Measurements from ENCODE around the gene LPP.

The LPP gene

GRCh38 chr3:188192034-188192433, 38.1 kb downstream of the LPP start:
- Histone ChIP-seq H3K27ac (ENCODE audit: low read length) (peak overlapping the region; percentile 87), H3K9ac (ENCODE audit: low read depth, low read length) (no peak overlapping the region), H3K4me1 (ENCODE audit: insufficient read depth, low read length) (peaks cover 55% of the 10 kb centered on the region), H3K4me3 (ENCODE audit: low read depth in 1 of 2, low read length in 2 of 2) (no peak overlapping the region), H3K27me3 (ENCODE audit: insufficient read depth, low read length, poor library complexity) (no peaks in the 10 kb centered on the region), H3K4me2 (ENCODE audit: insufficient read depth, low read length) (no peak overlapping the region), H2AFZ (ENCODE audit: low read depth, low read length) (no peak overlapping the region), H3K9me3 (ENCODE audit: insufficient read depth, low read length, severe bottlenecking) (no peaks in the 10 kb centered on the region), H3K36me3 (ENCODE audit: insufficient read depth, low read length) (peaks cover 12% of the 10 kb centered on the region; the same call in 1 of the 2 replicates), H3K79me2 (ENCODE audit: insufficient read depth, low read length) (peaks cover 61% of the 10 kb centered on the region), H4K20me1 (ENCODE audit: insufficient read depth, low read length) (no peaks in the 10 kb centered on the region)
- DNase-seq (no peak), ATAC-seq (ENCODE audit: insufficient read depth, low read depth) (no peak)
- TF ChIP-seq EZH2 (IDR thresholded peaks at IDR 0.05; ENCODE audit: borderline replicate concordance, low read depth, low read length, severe bottlenecking) (no peak), CTCF (IDR thresholded peaks at IDR 0.05; ENCODE audit: borderline replicate concordance, extremely low read depth, low read length, poor library complexity, severe bottlenecking) (no peak)

GRCh38 chr3:188194332-188194731, 40.4 kb downstream of the LPP start:
- DNase-seq = no peak
- Histone ChIP-seq H3K36me3 (ENCODE audit: insufficient read depth, low read length) (peaks cover 15% of the 10 kb centered on the region; the same call in 1 of the 2 replicates), H3K9ac (ENCODE audit: low read depth, low read length) (no peak overlapping the region), H3K4me2 (ENCODE audit: insufficient read depth, low read length) (no peak overlapping the region), H3K27ac (ENCODE audit: low read length) (no peak overlapping the region), H3K4me1 (ENCODE audit: insufficient read depth, low read length) (peaks cover 36% of the 10 kb centered on the region), H3K9me3 (ENCODE audit: insufficient read depth, low read length, severe bottlenecking) (no peaks in the 10 kb centered on the region), H3K27me3 (ENCODE audit: insufficient read depth, low read length, poor library complexity) (no peaks in the 10 kb centered on the region), H2AFZ (ENCODE audit: low read depth, low read length) (no peak overlapping the region), H3K79me2 (ENCODE audit: insufficient read depth, low read length) (peaks cover 72% of the 10 kb centered on the region), H4K20me1 (ENCODE audit: insufficient read depth, low read length) (no peaks in the 10 kb centered on the region), H3K4me3 (ENCODE audit: low read depth in 1 of 2, low read length in 2 of 2) (no peak overlapping the region)
- TF ChIP-seq EZH2 (IDR thresholded peaks at IDR 0.05; ENCODE audit: borderline replicate concordance, low read depth, low read length, severe bottlenecking) = no peak
- no peak for ATAC-seq (ENCODE audit: insufficient read depth, low read depth)

GRCh38 chr3:188196232-188196990, 42.5 kb downstream of the LPP start:
- peaks cover 65% of the 10 kb centered on the region for H3K79me2 ChIP-seq (ENCODE audit: insufficient read depth, low read length)
- no peak overlapping the region for H3K4me3 ChIP-seq (ENCODE audit: low read depth in 1 of 2, low read length in 2 of 2)
- H3K9me3 ChIP-seq (ENCODE audit: insufficient read depth, low read length, severe bottlenecking) = no peaks in the 10 kb centered on the region
- H3K4me1 ChIP-seq (ENCODE audit: insufficient read depth, low read length) = peaks cover 15% of the 10 kb centered on the region
- H4K20me1 ChIP-seq (ENCODE audit: insufficient read depth, low read length) = no peaks in the 10 kb centered on the region
- no peaks in the 10 kb centered on the region for H3K27me3 ChIP-seq (ENCODE audit: insufficient read depth, low read length, poor library complexity)
- H3K36me3 ChIP-seq (ENCODE audit: insufficient read depth, low read length) = peaks cover 13% of the 10 kb centered on the region; the same call in 1 of the 2 replicates
- no peak for TF ChIP-seq CTCF (IDR thresholded peaks at IDR 0.05; ENCODE audit: borderline replicate concordance, extremely low read depth, low read length, poor library complexity, severe bottlenecking)
- TF ChIP-seq EZH2 (IDR thresholded peaks at IDR 0.05; ENCODE audit: borderline replicate concordance, low read depth, low read length, severe bottlenecking) = no peak
- no peak overlapping the region for H3K4me2 ChIP-seq (ENCODE audit: insufficient read depth, low read length)
- no peak overlapping the region for H2AFZ ChIP-seq (ENCODE audit: low read depth, low read length)
- ATAC-seq (ENCODE audit: insufficient read depth, low read depth) = no peak
- no peak for DNase-seq
- H3K27ac ChIP-seq (ENCODE audit: low read length) = peak overlapping the region; percentile 26; the same call in 1 of the 2 replicates
- no peak overlapping the region for H3K9ac ChIP-seq (ENCODE audit: low read depth, low read length)

- H3K27me3 ChIP-seq (ENCODE audit: insufficient read depth, low read length, poor library complexity) = no peaks in the 10 kb centered on the region
- H2AFZ ChIP-seq (ENCODE audit: low read depth, low read length) = no peak overlapping the region
- no peaks in the 10 kb centered on the region for H4K20me1 ChIP-seq (ENCODE audit: insufficient read depth, low read length)
- H3K9me3 ChIP-seq (ENCODE audit: insufficient read depth, low read length, severe bottlenecking) = no peaks in the 10 kb centered on the region
- peak overlapping the region; percentile 15; the same call in 1 of the 2 replicates for H3K27ac ChIP-seq (ENCODE audit: low read length)
- TF ChIP-seq EZH2 (IDR thresholded peaks at IDR 0.05; ENCODE audit: borderline replicate concordance, low read depth, low read length, severe bottlenecking) (no peak), CTCF (IDR thresholded peaks at IDR 0.05; ENCODE audit: borderline replicate concordance, extremely low read depth, low read length, poor library complexity, severe bottlenecking) (no peak)
- H3K4me1 ChIP-seq (ENCODE audit: insufficient read depth, low read length) = peaks cover 13% of the 10 kb centered on the region
- peaks cover 65% of the 10 kb centered on the region for H3K79me2 ChIP-seq (ENCODE audit: insufficient read depth, low read length)
- no peak overlapping the region for H3K4me2 ChIP-seq (ENCODE audit: insufficient read depth, low read length)
- peaks cover 7% of the 10 kb centered on the region; the same call in 1 of the 2 replicates for H3K36me3 ChIP-seq (ENCODE audit: insufficient read depth, low read length)
- no peak overlapping the region for H3K9ac ChIP-seq (ENCODE audit: low read depth, low read length)
- no peak overlapping the region for H3K4me3 ChIP-seq (ENCODE audit: low read depth in 1 of 2, low read length in 2 of 2)
- no peak for DNase-seq
- no peak for ATAC-seq (ENCODE audit: insufficient read depth, low read depth)
These were observed 43.5 kb downstream of the LPP start for GRCh38 chr3:188197388-188197847.

Measured in DND-41 (cell line).